ENCODE data around the gene RNF31.

RNF31 gene

GRCh38 chr14:24159777-24160498 is 12.6 kb downstream of the RNF31 start:
- Histone ChIP-seq H3K4me1 (ENCODE audit: insufficient read depth, low read length, severe bottlenecking) (peaks cover 17% of the 10 kb centered on the region), H3K27me3 (ENCODE audit: insufficient read depth, low read length) (no peaks in the 10 kb centered on the region), H4K20me1 (ENCODE audit: insufficient read depth, low read length) (no peaks in the 10 kb centered on the region), H3K36me3 (ENCODE audit: insufficient read depth, low read length) (peaks cover 67% of the 10 kb centered on the region), H3K4me2 (ENCODE audit: low read length) (no peak overlapping the region), H3K9me2 (ENCODE audit: low read depth, low read length) (no peaks in the 10 kb centered on the region), H2AFZ (ENCODE audit: low read length) (no peak overlapping the region), H3K9me3 (ENCODE audit: low read length) (no peaks in the 10 kb centered on the region), H3K9ac (ENCODE audit: low read length) (no peak overlapping the region), H3K27ac (ENCODE audit: low read depth, low read length, poor library complexity, severe bottlenecking) (no peak overlapping the region), H3K4me3 (ENCODE audit: low read depth, low read length, poor library complexity, severe bottlenecking) (no peak overlapping the region), H3F3A (ENCODE audit: insufficient read depth, low read length) (no peaks in the 10 kb centered on the region), H3K79me2 (ENCODE audit: insufficient read depth, low read length) (no peaks in the 10 kb centered on the region)
- no peak for TF ChIP-seq EZH2 (IDR thresholded peaks at IDR 0.05; ENCODE audit: borderline replicate concordance, low read length)
- TF ChIP-seq, protein P1, sequence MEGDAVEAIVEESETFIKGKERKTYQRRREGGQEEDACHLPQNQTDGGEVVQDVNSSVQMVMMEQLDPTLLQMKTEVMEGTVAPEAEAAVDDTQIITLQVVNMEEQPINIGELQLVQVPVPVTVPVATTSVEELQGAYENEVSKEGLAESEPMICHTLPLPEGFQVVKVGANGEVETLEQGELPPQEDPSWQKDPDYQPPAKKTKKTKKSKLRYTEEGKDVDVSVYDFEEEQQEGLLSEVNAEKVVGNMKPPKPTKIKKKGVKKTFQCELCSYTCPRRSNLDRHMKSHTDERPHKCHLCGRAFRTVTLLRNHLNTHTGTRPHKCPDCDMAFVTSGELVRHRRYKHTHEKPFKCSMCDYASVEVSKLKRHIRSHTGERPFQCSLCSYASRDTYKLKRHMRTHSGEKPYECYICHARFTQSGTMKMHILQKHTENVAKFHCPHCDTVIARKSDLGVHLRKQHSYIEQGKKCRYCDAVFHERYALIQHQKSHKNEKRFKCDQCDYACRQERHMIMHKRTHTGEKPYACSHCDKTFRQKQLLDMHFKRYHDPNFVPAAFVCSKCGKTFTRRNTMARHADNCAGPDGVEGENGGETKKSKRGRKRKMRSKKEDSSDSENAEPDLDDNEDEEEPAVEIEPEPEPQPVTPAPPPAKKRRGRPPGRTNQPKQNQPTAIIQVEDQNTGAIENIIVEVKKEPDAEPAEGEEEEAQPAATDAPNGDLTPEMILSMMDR (IDR thresholded peaks at IDR 0.05; ENCODE audit: low read length): no peak

GRCh38 chr14:24160499-24160849 is 13.2 kb downstream of the RNF31 start:
- Histone ChIP-seq H3K9me3 (ENCODE audit: low read length) (no peaks in the 10 kb centered on the region), H3K4me2 (ENCODE audit: low read length) (no peak overlapping the region), H3K36me3 (ENCODE audit: insufficient read depth, low read length) (peaks cover 67% of the 10 kb centered on the region), H3F3A (ENCODE audit: insufficient read depth, low read length) (no peaks in the 10 kb centered on the region), H3K9ac (ENCODE audit: low read length) (no peak overlapping the region; the same call in 1 of the 2 replicates), H3K27me3 (ENCODE audit: insufficient read depth, low read length) (no peaks in the 10 kb centered on the region), H3K4me1 (ENCODE audit: insufficient read depth, low read length, severe bottlenecking) (peaks cover 17% of the 10 kb centered on the region), H2AFZ (ENCODE audit: low read length) (no peak overlapping the region), H3K27ac (ENCODE audit: low read depth, low read length, poor library complexity, severe bottlenecking) (peak overlapping the region; percentile 29), H4K20me1 (ENCODE audit: insufficient read depth, low read length) (no peaks in the 10 kb centered on the region), H3K79me2 (ENCODE audit: insufficient read depth, low read length) (no peaks in the 10 kb centered on the region), H3K9me2 (ENCODE audit: low read depth, low read length) (no peaks in the 10 kb centered on the region), H3K4me3 (ENCODE audit: low read depth, low read length, poor library complexity, severe bottlenecking) (no peak overlapping the region)
- no peak for TF ChIP-seq EZH2 (IDR thresholded peaks at IDR 0.05; ENCODE audit: borderline replicate concordance, low read length)
- TF ChIP-seq, protein P1 (IDR thresholded peaks at IDR 0.05; ENCODE audit: low read length): no peak

DNA sequence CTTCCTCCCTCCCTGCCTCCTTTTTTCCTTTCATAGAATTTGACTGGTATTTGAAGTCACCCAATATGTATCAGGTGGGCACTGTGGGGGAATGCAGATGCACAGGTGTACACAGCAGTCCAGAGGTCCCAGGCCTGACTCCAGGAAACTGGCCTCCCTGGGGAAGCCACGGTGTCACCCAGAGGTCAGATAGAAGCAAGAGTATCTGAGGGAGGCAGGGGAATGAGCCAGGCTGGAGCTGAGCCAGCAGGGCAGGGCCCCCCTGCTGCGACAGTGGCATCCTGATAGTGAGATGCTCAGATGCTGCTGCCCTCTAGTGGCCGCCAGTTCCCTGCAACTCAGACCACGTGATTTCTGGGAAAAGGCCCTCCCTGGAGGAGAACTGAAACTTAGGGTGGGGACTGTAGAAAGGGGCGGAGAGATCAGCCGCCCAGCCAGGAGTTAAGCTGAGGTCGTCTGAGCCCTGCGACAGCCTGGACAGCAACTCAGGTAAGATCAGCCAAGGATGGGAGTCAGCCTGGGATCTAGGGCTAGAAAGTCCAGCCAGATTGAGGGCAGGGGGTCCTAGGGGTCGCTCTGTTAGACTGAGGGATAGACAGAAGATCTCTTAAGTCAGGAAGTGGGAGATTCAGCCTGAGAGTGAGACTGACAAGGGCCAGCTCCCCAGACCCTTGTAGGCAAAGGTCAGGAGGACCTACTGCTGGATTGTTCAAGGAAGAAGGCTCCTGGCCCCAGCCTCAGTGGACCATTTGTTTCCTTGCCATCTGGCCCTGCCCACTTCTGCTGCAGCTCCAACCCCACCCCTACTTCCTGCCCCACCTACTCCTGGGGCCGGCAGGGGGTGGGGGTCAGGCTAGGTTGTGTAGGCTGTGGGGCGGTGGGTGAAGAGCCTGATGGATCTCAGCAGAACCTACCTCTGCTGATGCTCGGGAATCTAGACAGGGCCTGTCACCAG is 13.8 kb downstream of the RNF31 start, which contains the start of gene IRF9:
Gene IRF9 (plus strand): TSS at position 416 of the 955 bp plus-strand sequence. CDS start 880 bp downstream, outside the sequence.
- no peaks in the 10 kb centered on the region for H3K9me3 ChIP-seq (ENCODE audit: low read length)
- no peaks in the 10 kb centered on the region for H4K20me1 ChIP-seq (ENCODE audit: insufficient read depth, low read length)
- H3K79me2 ChIP-seq (ENCODE audit: insufficient read depth, low read length): no peaks in the 10 kb centered on the region
- no peak within 1 kb of the TSS for H2AFZ ChIP-seq (ENCODE audit: low read length)
- no peaks in the 10 kb centered on the region for H3F3A ChIP-seq (ENCODE audit: insufficient read depth, low read length)
- peak within 1 kb of the TSS; percentile 65 for H3K4me3 ChIP-seq (ENCODE audit: low read depth, low read length, poor library complexity, severe bottlenecking)
- H3K9me2 ChIP-seq (ENCODE audit: low read depth, low read length): no peaks in the 10 kb centered on the region
- H3K27me3 ChIP-seq (ENCODE audit: insufficient read depth, low read length): no peaks in the 10 kb centered on the region
- H3K4me2 ChIP-seq (ENCODE audit: low read length): peak within 1 kb of the TSS; percentile 81
- no peak for TF ChIP-seq EZH2 (IDR thresholded peaks at IDR 0.05; ENCODE audit: borderline replicate concordance, low read length)
- TF ChIP-seq, protein P1 (IDR thresholded peaks at IDR 0.05; ENCODE audit: low read length): peak; percentile 94
- H3K36me3 ChIP-seq (ENCODE audit: insufficient read depth, low read length): peaks cover 67% of the 10 kb centered on the region
- peak within 1 kb of the TSS; percentile 76 for H3K9ac ChIP-seq (ENCODE audit: low read length)
- peak within 1 kb of the TSS; percentile 70 for H3K27ac ChIP-seq (ENCODE audit: low read depth, low read length, poor library complexity, severe bottlenecking)
- peaks cover 17% of the 10 kb centered on the region for H3K4me1 ChIP-seq (ENCODE audit: insufficient read depth, low read length, severe bottlenecking)
